Measurements from ENCODE around the gene CARD10. TPM values are rescaled to one million over a fixed set of nuclear protein-coding genes. Genes with fewer than 3 reads are reported as not detected.

The CARD10 gene
- total RNA-seq, 2 experiments from 2014 or later = not detected

GRCh38 chr22:37462436-37462835 lies 56.8 kb downstream of the CARD10 start:
- intact Hi-C loops (cut with micrococcal nuclease) = no loop called here
- CTCF ChIA-PET = interaction anchor here (1.1 kb wide), 1 partner anchor 104 kb away, joined by 3 read pairs; no protein-coding TSS in a partner anchor
- H3K27ac Mint-ChIP-seq = no peak overlapping the region

GRCh38 chr22:37461961-37462360 lies 57.3 kb downstream of the CARD10 start:
- no peaks in the 10 kb centered on the region for H3K27me3 Mint-ChIP-seq (ENCODE audit: low read depth)
- no peaks in the 10 kb centered on the region for H3K9me3 Mint-ChIP-seq
- no peak for DNase-seq
- peaks cover 7% of the 10 kb centered on the region for H3K4me1 Mint-ChIP-seq (ENCODE audit: low read depth)
- CTCF ChIA-PET = interaction anchor here (1.1 kb wide), 1 partner anchor 104 kb away, joined by 3 read pairs; no protein-coding TSS in a partner anchor
- intact Hi-C loops (cut with micrococcal nuclease) = no loop called here
- H3K36me3 Mint-ChIP-seq (ENCODE audit: low read depth) = peaks cover 5% of the 10 kb centered on the region
- no peak overlapping the region for H3K4me3 Mint-ChIP-seq
- H3K27ac Mint-ChIP-seq = no peak overlapping the region

More at GRCh38 chr22:37462436-37462835, 56.8 kb downstream of the CARD10 start:
- no peaks in the 10 kb centered on the region for H3K9me3 Mint-ChIP-seq
- H3K4me1 Mint-ChIP-seq (ENCODE audit: low read depth) = peaks cover 7% of the 10 kb centered on the region
- DNase-seq = no peak
- H3K36me3 Mint-ChIP-seq (ENCODE audit: low read depth) = peaks cover 5% of the 10 kb centered on the region
- no peaks in the 10 kb centered on the region for H3K27me3 Mint-ChIP-seq (ENCODE audit: low read depth)
- no peak overlapping the region for H3K4me3 Mint-ChIP-seq

- intact Hi-C loops (cut with micrococcal nuclease) = no loop called here
- no peak for DNase-seq
- no peak overlapping the region for H3K4me3 Mint-ChIP-seq
- no peaks in the 10 kb centered on the region for H3K27me3 Mint-ChIP-seq (ENCODE audit: low read depth)
- CTCF ChIA-PET = no interaction called here
- H3K27ac Mint-ChIP-seq = no peak overlapping the region
- peaks cover 7% of the 10 kb centered on the region for H3K4me1 Mint-ChIP-seq (ENCODE audit: low read depth)
- peaks cover 5% of the 10 kb centered on the region for H3K36me3 Mint-ChIP-seq (ENCODE audit: low read depth)
- H3K9me3 Mint-ChIP-seq = no peaks in the 10 kb centered on the region
Measured at GRCh38 chr22:37460684-37461083, 58.5 kb downstream of the CARD10 start.

- Mint-ChIP-seq H3K27me3 (ENCODE audit: low read depth) (no peaks in the 10 kb centered on the region), H3K9me3 (no peaks in the 10 kb centered on the region), H3K27ac (no peak overlapping the region), H3K4me3 (no peak overlapping the region), H3K4me1 (ENCODE audit: low read depth) (peaks cover under 1% of the 10 kb centered on the region), H3K36me3 (ENCODE audit: low read depth) (peaks cover 5% of the 10 kb centered on the region)
- CTCF ChIA-PET = interaction anchor here (0.6 to 2.1 kb wide), 6 partner anchors 28 to 470 kb away, joined by 3 to 22 read pairs (median 5); no protein-coding TSS in a partner anchor
- intact Hi-C loops (cut with micrococcal nuclease) = loop anchor here (5.0 to 10.0 kb wide), 2 partner anchors 127 to 384 kb away; no protein-coding TSS in a partner anchor
- no peak for DNase-seq
Measured at GRCh38 chr22:37459206-37459605, 60.0 kb downstream of the CARD10 start.

GRCh38 chr22:37457093-37457893 lies 61.9 kb downstream of the CARD10 start:
- H3K27me3 Mint-ChIP-seq (ENCODE audit: low read depth) = no peaks in the 10 kb centered on the region
- H3K4me3 Mint-ChIP-seq = no peak overlapping the region
- no peak overlapping the region for H3K27ac Mint-ChIP-seq
- CTCF ChIA-PET = interaction anchor here (0.7 to 2.6 kb wide), 27 partner anchors 9 to 300 kb away, joined by 3 to 22 read pairs (median 4); no protein-coding TSS in a partner anchor
- H3K4me1 Mint-ChIP-seq (ENCODE audit: low read depth) = no peaks in the 10 kb centered on the region
- intact Hi-C loops (cut with micrococcal nuclease) = loop anchor here (1.0 to 10.0 kb wide), 4 partner anchors 125 to 382 kb away; no protein-coding TSS in a partner anchor
- H3K36me3 Mint-ChIP-seq (ENCODE audit: low read depth) = peaks cover 5% of the 10 kb centered on the region
- peak; percentile 93 for DNase-seq
- no peaks in the 10 kb centered on the region for H3K9me3 Mint-ChIP-seq

GRCh38 chr22:37456346-37456745 lies 62.9 kb downstream of the CARD10 start:
- no peak overlapping the region for H3K4me3 Mint-ChIP-seq
- H3K27me3 Mint-ChIP-seq (ENCODE audit: low read depth) = no peaks in the 10 kb centered on the region
- H3K4me1 Mint-ChIP-seq (ENCODE audit: low read depth) = no peaks in the 10 kb centered on the region
- H3K9me3 Mint-ChIP-seq = no peaks in the 10 kb centered on the region
- H3K27ac Mint-ChIP-seq = no peak overlapping the region
- DNase-seq = no peak
- peaks cover 6% of the 10 kb centered on the region for H3K36me3 Mint-ChIP-seq (ENCODE audit: low read depth)
- CTCF ChIA-PET = interaction anchor here (0.7 to 2.6 kb wide), 10 partner anchors 17 to 264 kb away, joined by 3 to 10 read pairs (median 4); no protein-coding TSS in a partner anchor
- intact Hi-C loops (cut with micrococcal nuclease) = loop anchor here (5.0 to 10.0 kb wide), 2 partner anchors 124 to 382 kb away; no protein-coding TSS in a partner anchor

- Mint-ChIP-seq H3K36me3 (ENCODE audit: low read depth) (peaks cover 8% of the 10 kb centered on the region), H3K27ac (no peak overlapping the region), H3K27me3 (ENCODE audit: low read depth) (no peaks in the 10 kb centered on the region), H3K9me3 (no peaks in the 10 kb centered on the region), H3K4me1 (ENCODE audit: low read depth) (no peaks in the 10 kb centered on the region), H3K4me3 (no peak overlapping the region)
- intact Hi-C loops (cut with micrococcal nuclease) = loop anchor here (5.0 to 10.0 kb wide), 2 partner anchors 124 to 381 kb away; no protein-coding TSS in a partner anchor
- CTCF ChIA-PET = interaction anchor here (0.7 to 2.5 kb wide), 8 partner anchors 17 to 263 kb away, joined by 3 to 10 read pairs (median 4); no protein-coding TSS in a partner anchor
- no peak for DNase-seq
Measured at GRCh38 chr22:37455896-37456295, 63.3 kb downstream of the CARD10 start.

- DNase-seq = no peak
- Mint-ChIP-seq H3K9me3 (no peaks in the 10 kb centered on the region), H3K27me3 (ENCODE audit: low read depth) (no peaks in the 10 kb centered on the region), H3K4me3 (no peak overlapping the region), H3K27ac (no peak overlapping the region), H3K36me3 (ENCODE audit: low read depth) (peaks cover 8% of the 10 kb centered on the region), H3K4me1 (ENCODE audit: low read depth) (peaks cover 6% of the 10 kb centered on the region)
- CTCF ChIA-PET = interaction anchor here (0.7 to 2.5 kb wide), 6 partner anchors 18 to 255 kb away, joined by 3 to 10 read pairs (median 4); no protein-coding TSS in a partner anchor
- intact Hi-C loops (cut with micrococcal nuclease) = loop anchor here (5.0 to 10.0 kb wide), 2 partner anchors 123 to 380 kb away; no protein-coding TSS in a partner anchor
Measured at GRCh38 chr22:37454857-37455686, 64.1 kb downstream of the CARD10 start.

- intact Hi-C loops (cut with micrococcal nuclease) = loop anchor here (10.0 kb wide), 1 partner anchor 379 kb away; no protein-coding TSS in a partner anchor
- DNase-seq = no peak
- H3K4me3 Mint-ChIP-seq = no peak overlapping the region
- H3K9me3 Mint-ChIP-seq = no peaks in the 10 kb centered on the region
- H3K27ac Mint-ChIP-seq = no peak overlapping the region
- no peaks in the 10 kb centered on the region for H3K27me3 Mint-ChIP-seq (ENCODE audit: low read depth)
- CTCF ChIA-PET = interaction anchor here (0.6 to 1.1 kb wide), 4 partner anchors 16 to 877 kb away, joined by 3 read pairs; no protein-coding TSS in a partner anchor
- H3K36me3 Mint-ChIP-seq (ENCODE audit: low read depth) = peaks cover 5% of the 10 kb centered on the region
- H3K4me1 Mint-ChIP-seq (ENCODE audit: low read depth) = peaks cover 6% of the 10 kb centered on the region
Measured at GRCh38 chr22:37453696-37454095, 65.5 kb downstream of the CARD10 start.

- H3K27ac Mint-ChIP-seq = no peak overlapping the region
- no peak for DNase-seq
- intact Hi-C loops (cut with micrococcal nuclease) = loop anchor here (10.0 kb wide), 1 partner anchor 376 kb away; no protein-coding TSS in a partner anchor
- peaks cover 6% of the 10 kb centered on the region for H3K4me1 Mint-ChIP-seq (ENCODE audit: low read depth)
- CTCF ChIA-PET = no interaction called here
- H3K4me3 Mint-ChIP-seq = no peak overlapping the region
- H3K36me3 Mint-ChIP-seq (ENCODE audit: low read depth) = peaks cover 3% of the 10 kb centered on the region
- H3K27me3 Mint-ChIP-seq (ENCODE audit: low read depth) = no peaks in the 10 kb centered on the region
- H3K9me3 Mint-ChIP-seq = no peaks in the 10 kb centered on the region
Measured at GRCh38 chr22:37451218-37451617, 68.0 kb downstream of the CARD10 start.

- intact Hi-C loops (cut with micrococcal nuclease) = loop anchor here (10.0 kb wide), 1 partner anchor 375 kb away; no protein-coding TSS in a partner anchor
- H3K27me3 Mint-ChIP-seq (ENCODE audit: low read depth) = no peaks in the 10 kb centered on the region
- H3K4me3 Mint-ChIP-seq = no peak overlapping the region
- peaks cover 3% of the 10 kb centered on the region for H3K36me3 Mint-ChIP-seq (ENCODE audit: low read depth)
- peaks cover 6% of the 10 kb centered on the region for H3K4me1 Mint-ChIP-seq (ENCODE audit: low read depth)
- CTCF ChIA-PET = interaction anchor here (0.6 to 1.1 kb wide), 3 partner anchors 9 to 117 kb away, joined by 3 to 4 read pairs (median 3); no protein-coding TSS in a partner anchor
- H3K27ac Mint-ChIP-seq = peak overlapping the region; percentile 39
- DNase-seq = no peak
- H3K9me3 Mint-ChIP-seq = no peaks in the 10 kb centered on the region
Measured at GRCh38 chr22:37449331-37450001, 69.7 kb downstream of the CARD10 start.

Measured in activated naive CD4-positive, alpha-beta T cell treated with anti-CD3 and anti-CD28 coated beads for 36 hours (primary cell).